IPS-15b (cell line): Measurements from ENCODE around the gene ATXN1.

Experiments
- H3K27me3 ChIP-seq: one replicate; pipeline ENCODE4 v1.6.1; 2013; ENCODE audit warnings: low read length; ENCODE audit not compliant: control insufficient read depth, insufficient read depth
- H3K36me3 ChIP-seq: one replicate; pipeline ENCODE4 v1.6.1; 2013; ENCODE audit warnings: low read length; ENCODE audit not compliant: control insufficient read depth, insufficient read depth
- H3K4me1 ChIP-seq: one replicate; pipeline ENCODE4 v1.6.1; 2013; ENCODE audit warnings: mild to moderate bottlenecking, low read length; ENCODE audit not compliant: control insufficient read depth, insufficient read depth
- H3K4me3 ChIP-seq: one replicate; pipeline ENCODE4 v1.5.1; 2013; ENCODE audit warnings: low read depth, low read length
- H3K9ac ChIP-seq: one replicate; pipeline ENCODE4 v1.6.1; 2013; ENCODE audit warnings: low read depth, mild to moderate bottlenecking, low read length
- H3K9me3 ChIP-seq: one replicate; pipeline ENCODE4 v1.6.1; 2013; ENCODE audit warnings: mild to moderate bottlenecking, low read length; ENCODE audit not compliant: control insufficient read depth, insufficient read depth

The ATXN1 gene

GRCh38 chr6:16760516-16761470, at the start of gene ATXN1:
Gene ATXN1 (minus strand): TSS chr6:16761460.
- Histone ChIP-seq H3K9me3 (no peaks in the 10 kb centered on the region), H3K36me3 (no peaks in the 10 kb centered on the region), H3K4me1 (peaks cover 15% of the 10 kb centered on the region), H3K9ac (peak within 1 kb of the TSS; percentile 70), H3K4me3 (peak within 1 kb of the TSS; percentile 77), H3K27me3 (peaks cover 5% of the 10 kb centered on the region)

- no peaks in the 10 kb centered on the region for H3K4me1 ChIP-seq
- H3K9ac ChIP-seq = no peak overlapping the region
- no peaks in the 10 kb centered on the region for H3K9me3 ChIP-seq
- H3K36me3 ChIP-seq = no peaks in the 10 kb centered on the region
- no peaks in the 10 kb centered on the region for H3K27me3 ChIP-seq
- no peak overlapping the region for H3K4me3 ChIP-seq
These were observed 49.2 kb upstream of the ATXN1 start for GRCh38 chr6:16810411-16810810.

DNA sequence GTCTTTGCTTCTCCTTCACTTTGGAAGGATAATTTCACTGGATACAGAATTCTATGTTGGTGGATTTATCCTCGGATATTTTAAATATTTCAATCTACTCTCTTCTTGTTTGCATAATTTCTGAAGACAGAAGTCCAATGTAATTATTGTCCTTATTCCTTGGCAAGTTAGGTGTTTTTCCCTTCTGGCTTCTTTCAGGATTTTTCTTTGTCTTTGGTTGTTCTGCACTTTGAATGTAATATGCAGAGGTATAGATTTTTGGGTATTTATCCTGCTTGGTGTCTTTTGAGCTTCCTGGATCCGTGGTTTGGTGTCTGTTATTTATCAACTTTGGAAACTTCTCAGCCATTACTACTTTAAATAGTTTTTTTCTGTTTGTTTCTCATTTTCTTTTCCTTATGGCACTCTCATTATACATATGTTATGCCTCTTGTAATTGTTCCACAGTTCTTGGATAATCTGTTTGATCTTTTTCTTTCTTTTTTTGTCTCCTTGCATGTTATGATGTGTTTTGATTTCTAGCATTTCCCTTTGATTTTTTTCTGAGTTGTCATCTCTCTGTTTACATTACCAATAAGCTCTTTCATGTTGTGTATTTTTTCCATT, 48.6 kb upstream of the ATXN1 start:
- H3K27me3 ChIP-seq = no peaks in the 10 kb centered on the region
- no peaks in the 10 kb centered on the region for H3K9me3 ChIP-seq
- no peaks in the 10 kb centered on the region for H3K36me3 ChIP-seq
- no peak overlapping the region for H3K9ac ChIP-seq
- H3K4me3 ChIP-seq = no peak overlapping the region
- peaks cover 4% of the 10 kb centered on the region for H3K4me1 ChIP-seq

DNA sequence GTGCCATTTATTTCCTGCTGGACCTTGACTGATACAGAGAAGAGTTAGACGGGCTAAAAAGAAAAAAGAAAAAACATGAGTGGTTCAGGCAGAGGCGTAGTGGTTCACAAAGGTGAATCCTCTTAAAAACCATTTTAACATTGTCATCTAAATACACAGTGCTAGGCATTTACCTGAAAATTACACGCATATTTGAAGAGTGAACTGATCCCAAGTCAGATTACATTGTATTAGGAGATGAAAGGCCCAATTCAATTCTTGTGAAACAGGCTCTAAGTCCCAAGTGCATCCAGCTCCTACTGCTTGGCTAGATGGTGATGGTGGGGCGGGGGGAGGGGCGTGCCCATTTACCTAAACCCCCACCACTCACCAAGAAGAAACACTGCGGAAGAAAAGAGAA, 46.7 kb upstream of the ATXN1 start:
- Histone ChIP-seq H3K9me3 (no peaks in the 10 kb centered on the region), H3K27me3 (no peaks in the 10 kb centered on the region), H3K9ac (no peak overlapping the region), H3K4me3 (no peak overlapping the region), H3K36me3 (no peaks in the 10 kb centered on the region), H3K4me1 (peaks cover 17% of the 10 kb centered on the region)

DNA sequence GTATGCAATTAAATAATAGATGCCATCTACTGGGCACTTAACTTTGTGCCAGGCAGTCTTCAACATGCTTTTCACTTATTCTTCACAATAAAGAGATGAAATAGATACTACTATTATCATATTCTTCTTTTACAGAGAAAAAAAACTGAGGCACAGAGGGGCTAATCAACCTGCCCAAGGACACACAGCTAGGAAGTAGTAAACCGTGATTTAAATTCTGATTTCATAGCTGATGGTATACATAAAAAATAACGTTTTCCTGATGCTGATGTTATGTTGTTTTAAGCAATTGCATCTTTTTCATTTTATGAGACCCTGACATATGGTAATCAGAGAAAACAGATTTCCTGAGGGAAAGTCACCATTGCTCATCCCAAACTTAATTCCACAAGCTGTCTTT, 45.1 kb upstream of the ATXN1 start:
- Histone ChIP-seq H3K9me3 (no peaks in the 10 kb centered on the region), H3K36me3 (no peaks in the 10 kb centered on the region), H3K4me3 (no peak overlapping the region), H3K9ac (no peak overlapping the region), H3K27me3 (no peaks in the 10 kb centered on the region), H3K4me1 (peaks cover 20% of the 10 kb centered on the region)

GRCh38 chr6:16805243-16805950, 44.1 kb upstream of the ATXN1 start:
- no peaks in the 10 kb centered on the region for H3K36me3 ChIP-seq
- H3K4me3 ChIP-seq = no peak overlapping the region
- peaks cover 20% of the 10 kb centered on the region for H3K4me1 ChIP-seq
- no peaks in the 10 kb centered on the region for H3K27me3 ChIP-seq
- H3K9me3 ChIP-seq = no peaks in the 10 kb centered on the region
- no peak overlapping the region for H3K9ac ChIP-seq

DNA sequence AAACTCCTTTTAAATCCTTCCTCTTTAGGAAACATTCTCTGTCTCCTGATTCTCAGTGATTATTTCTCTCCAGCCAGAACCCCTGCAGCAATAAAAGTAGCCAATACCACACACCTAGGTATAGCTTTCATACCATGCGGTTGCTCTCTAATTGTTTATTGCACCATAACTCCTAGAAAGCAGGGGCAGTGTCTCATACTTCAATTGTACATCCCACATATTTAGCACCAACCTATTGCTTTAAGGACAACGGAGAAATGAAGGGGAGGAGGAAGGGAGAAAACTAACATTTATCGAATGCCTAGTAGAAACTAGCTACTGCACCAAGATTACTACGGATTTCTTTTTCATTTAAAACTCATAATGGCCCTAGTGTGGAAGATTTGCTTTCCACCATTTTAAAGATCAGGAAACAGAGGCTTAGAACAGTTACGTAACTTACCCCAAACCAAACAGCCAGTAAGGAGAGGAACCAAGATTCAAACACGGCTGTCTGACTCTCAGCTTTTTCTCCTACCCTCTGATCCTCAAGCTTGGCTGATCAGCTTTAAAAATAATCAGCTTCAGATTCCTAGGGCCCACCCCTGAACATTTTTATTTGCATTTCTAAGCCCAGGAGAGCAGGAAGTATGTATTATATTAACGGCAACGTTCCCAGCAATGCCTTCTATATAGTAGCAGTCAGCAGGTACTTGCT, 43.4 kb upstream of the ATXN1 start:
- no peaks in the 10 kb centered on the region for H3K36me3 ChIP-seq
- H3K4me1 ChIP-seq = peaks cover 20% of the 10 kb centered on the region
- H3K27me3 ChIP-seq = no peaks in the 10 kb centered on the region
- no peak overlapping the region for H3K9ac ChIP-seq
- H3K4me3 ChIP-seq = no peak overlapping the region
- H3K9me3 ChIP-seq = no peaks in the 10 kb centered on the region

DNA sequence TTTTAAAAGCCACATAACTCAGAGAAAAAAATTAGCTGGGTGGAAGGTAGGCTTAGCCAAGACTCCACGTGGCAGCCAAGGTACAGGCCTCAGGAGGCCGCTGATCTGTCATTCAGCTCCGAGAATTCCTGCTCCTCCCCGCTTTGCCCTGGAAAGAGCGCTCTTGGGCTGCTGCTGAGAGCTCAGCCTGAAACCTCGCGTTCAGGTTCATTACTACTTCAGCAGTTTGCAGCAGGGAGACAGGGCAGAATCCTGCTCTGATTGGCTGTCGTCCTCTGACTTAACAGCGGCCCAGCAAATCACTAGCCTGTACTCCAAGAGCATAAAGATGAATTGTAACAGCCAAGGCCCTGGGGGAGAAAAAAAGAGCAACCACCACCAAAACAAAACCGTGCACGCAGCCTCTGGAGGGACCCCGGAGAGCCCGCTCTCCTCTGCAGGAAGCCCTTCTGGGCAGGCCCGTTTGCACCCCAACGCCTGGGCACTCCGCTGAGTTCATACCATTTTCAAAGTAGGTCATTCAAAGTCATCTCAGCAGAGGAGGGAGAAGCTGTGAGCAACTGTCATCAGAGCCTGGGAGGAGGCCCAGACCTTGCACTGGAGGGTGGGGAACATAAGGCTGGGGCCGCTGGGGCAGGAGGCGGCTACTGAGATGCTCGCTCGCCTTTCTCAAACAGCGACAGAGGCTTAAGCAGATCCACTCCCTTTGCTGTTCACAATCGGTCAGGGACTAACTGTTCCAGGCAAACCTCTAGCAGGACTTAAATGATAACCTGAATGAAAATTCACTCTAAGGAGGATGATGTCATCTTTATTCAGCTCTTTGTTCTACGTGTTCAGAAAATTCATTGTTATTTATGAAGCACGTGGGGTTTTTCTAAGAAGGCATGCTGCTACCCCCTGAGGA, 42.3 kb upstream of the ATXN1 start:
- Histone ChIP-seq H3K36me3 (no peaks in the 10 kb centered on the region), H3K4me1 (peaks cover 20% of the 10 kb centered on the region), H3K4me3 (peak overlapping the region; percentile 52), H3K27me3 (no peaks in the 10 kb centered on the region), H3K9me3 (no peaks in the 10 kb centered on the region), H3K9ac (no peak overlapping the region)

DNA sequence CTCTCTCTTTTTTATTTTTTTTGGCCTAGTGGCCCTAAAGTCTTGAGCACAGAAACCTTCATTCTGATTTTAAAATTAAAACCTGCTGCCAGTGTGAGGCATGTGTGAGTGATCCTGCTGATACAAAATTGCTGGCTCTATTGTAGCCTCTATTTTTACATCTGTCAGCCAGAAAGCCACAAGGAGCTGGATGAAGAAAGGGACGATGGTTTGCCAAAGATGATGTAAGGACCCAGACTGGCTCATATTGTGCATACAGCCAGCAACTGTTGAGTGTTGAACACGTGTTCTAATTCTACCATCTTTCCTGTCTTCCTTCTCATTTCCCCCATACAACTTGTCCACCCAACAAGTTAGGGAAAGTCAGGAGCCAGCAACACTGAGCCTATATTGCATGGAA, 40.8 kb upstream of the ATXN1 start:
- H3K9ac ChIP-seq = no peak overlapping the region
- H3K4me3 ChIP-seq = no peak overlapping the region

GRCh38 chr6:16800942-16801341, 39.7 kb upstream of the ATXN1 start:
- H3K4me3 ChIP-seq = no peak overlapping the region

More for the DNA sequence above, 40.8 kb upstream of the ATXN1 start:
- no peaks in the 10 kb centered on the region for H3K27me3 ChIP-seq
- no peaks in the 10 kb centered on the region for H3K9me3 ChIP-seq
- peaks cover 20% of the 10 kb centered on the region for H3K4me1 ChIP-seq
- no peaks in the 10 kb centered on the region for H3K36me3 ChIP-seq

More at GRCh38 chr6:16800942-16801341, 39.7 kb upstream of the ATXN1 start:
- H3K36me3 ChIP-seq = no peaks in the 10 kb centered on the region
- no peak overlapping the region for H3K9ac ChIP-seq
- H3K4me1 ChIP-seq = peaks cover 20% of the 10 kb centered on the region
- no peaks in the 10 kb centered on the region for H3K27me3 ChIP-seq
- no peaks in the 10 kb centered on the region for H3K9me3 ChIP-seq
